ENCODE measurements around the gene NKAPL. TPM values are rescaled to one million over a fixed set of nuclear protein-coding genes. Genes with fewer than 3 reads are reported as not detected.
A peak's percentile ranks its signal among the peaks of the same experiment; 100 is the strongest.

NKAPL gene
- total RNA-seq, 1 donor from 2014 or later = not detected

- TF ChIP-seq CTCF (IDR thresholded peaks at IDR 0.05) = no peak
- H3K36me3 Mint-ChIP-seq (ENCODE audit: unreplicated experiment) = peaks cover 28% of the 10 kb centered on the region
- peaks cover 15% of the 10 kb centered on the region for H3K4me1 Mint-ChIP-seq (ENCODE audit: unreplicated experiment)
- H3K27ac Mint-ChIP-seq (ENCODE audit: unreplicated experiment) = peak within 1 kb of the TSS; percentile 68
- H3K27me3 Mint-ChIP-seq (ENCODE audit: unreplicated experiment) = no peaks in the 10 kb centered on the region
- DNase-seq (ENCODE audit: extremely low spot score, unreplicated experiment) = peak; percentile 91
- peaks cover 10% of the 10 kb centered on the region for H3K9me3 Mint-ChIP-seq (ENCODE audit: unreplicated experiment)
- H3K4me3 Mint-ChIP-seq (ENCODE audit: unreplicated experiment) = peak within 1 kb of the TSS; percentile 88
Observed at GRCh38 chr6:28281288-28282064, 22.4 kb downstream of the NKAPL start, which contains the start of gene PGBD1. TSS of gene PGBD1 (plus strand) at chr6:28281572. CDS start at chr6:28283814, 2,242 bp downstream.

GRCh38 chr6:28282926-28283325, 23.8 kb downstream of the NKAPL start:
- no peak for DNase-seq (ENCODE audit: extremely low spot score, unreplicated experiment)
- H3K36me3 Mint-ChIP-seq (ENCODE audit: unreplicated experiment) = peaks cover 35% of the 10 kb centered on the region
- H3K4me1 Mint-ChIP-seq (ENCODE audit: unreplicated experiment) = peaks cover 15% of the 10 kb centered on the region
- no peak for TF ChIP-seq CTCF (IDR thresholded peaks at IDR 0.05)
- no peaks in the 10 kb centered on the region for H3K27me3 Mint-ChIP-seq (ENCODE audit: unreplicated experiment)
- H3K27ac Mint-ChIP-seq (ENCODE audit: unreplicated experiment) = no peak overlapping the region
- H3K9me3 Mint-ChIP-seq (ENCODE audit: unreplicated experiment) = peaks cover 10% of the 10 kb centered on the region
- H3K4me3 Mint-ChIP-seq (ENCODE audit: unreplicated experiment) = peak overlapping the region; percentile 88

- no peak for TF ChIP-seq CTCF (IDR thresholded peaks at IDR 0.05)
- H3K36me3 Mint-ChIP-seq (ENCODE audit: unreplicated experiment) = peaks cover 45% of the 10 kb centered on the region
- no peak overlapping the region for H3K4me3 Mint-ChIP-seq (ENCODE audit: unreplicated experiment)
- peaks cover 18% of the 10 kb centered on the region for H3K9me3 Mint-ChIP-seq (ENCODE audit: unreplicated experiment)
- no peaks in the 10 kb centered on the region for H3K4me1 Mint-ChIP-seq (ENCODE audit: unreplicated experiment)
- no peak for DNase-seq (ENCODE audit: extremely low spot score, unreplicated experiment)
- no peak overlapping the region for H3K27ac Mint-ChIP-seq (ENCODE audit: unreplicated experiment)
- no peaks in the 10 kb centered on the region for H3K27me3 Mint-ChIP-seq (ENCODE audit: unreplicated experiment)
Observed at GRCh38 chr6:28291573-28291972, 32.5 kb downstream of the NKAPL start.

- Mint-ChIP-seq H3K27ac (ENCODE audit: unreplicated experiment) (no peak overlapping the region), H3K27me3 (ENCODE audit: unreplicated experiment) (no peaks in the 10 kb centered on the region), H3K36me3 (ENCODE audit: unreplicated experiment) (peaks cover 27% of the 10 kb centered on the region), H3K9me3 (ENCODE audit: unreplicated experiment) (peaks cover 17% of the 10 kb centered on the region), H3K4me3 (ENCODE audit: unreplicated experiment) (no peak overlapping the region), H3K4me1 (ENCODE audit: unreplicated experiment) (no peaks in the 10 kb centered on the region)
- no peak for DNase-seq (ENCODE audit: extremely low spot score, unreplicated experiment)
- no peak for TF ChIP-seq CTCF (IDR thresholded peaks at IDR 0.05)
Observed at GRCh38 chr6:28295326-28295725, 36.2 kb downstream of the NKAPL start.

- no peak for TF ChIP-seq CTCF (IDR thresholded peaks at IDR 0.05)
- Mint-ChIP-seq H3K27ac (ENCODE audit: unreplicated experiment) (no peak overlapping the region), H3K4me1 (ENCODE audit: unreplicated experiment) (no peaks in the 10 kb centered on the region), H3K27me3 (ENCODE audit: unreplicated experiment) (no peaks in the 10 kb centered on the region), H3K4me3 (ENCODE audit: unreplicated experiment) (no peak overlapping the region), H3K9me3 (ENCODE audit: unreplicated experiment) (peaks cover 6% of the 10 kb centered on the region), H3K36me3 (ENCODE audit: unreplicated experiment) (peaks cover 30% of the 10 kb centered on the region)
- DNase-seq (ENCODE audit: extremely low spot score, unreplicated experiment) = no peak
Observed at GRCh38 chr6:28296520-28297060, 37.5 kb downstream of the NKAPL start.
